Testis (tissue), 3 donors: ENCODE results near the gene EWSR1. TPM values are rescaled to one million over a fixed set of nuclear protein-coding genes. Genes with fewer than 3 reads are reported as not detected.

Experiments
- DNase-seq: peaks from one replicate; pipeline ENCODE4 v3.0.0-alpha.2; 2019
- H3K27ac ChIP-seq, 2 donors: fragments of 200-600 bp; sonication (generic); one replicate each; pipeline ENCODE4 v1.5.1; 2019
- H3K27me3 ChIP-seq: fragments of 200-600 bp; sonication (generic); one replicate; pipeline ENCODE4 v1.5.1; 2019
- H3K36me3 ChIP-seq: fragments of 200-600 bp; sonication (generic); one replicate; pipeline ENCODE4 v1.5.1; 2017; ENCODE audit warnings: low read depth; ENCODE audit errors: missing control alignments
- H3K4me1 ChIP-seq: fragments of 200-600 bp; sonication (generic); one replicate; pipeline ENCODE4 v1.5.1; 2019
- H3K4me3 ChIP-seq, 2 donors: fragments of 200-600 bp; sonication (generic); one replicate each; pipeline ENCODE4 v1.5.1; 2017 to 2019
- H3K9me3 ChIP-seq: fragments of 200-600 bp; sonication (generic); one replicate; pipeline ENCODE4 v1.5.1; 2017
- POLR2A ChIP-seq: fragments of 450-650 bp; IDR thresholded peaks from one replicate; pipeline ENCODE4 v1.6.1; 2017; ENCODE audit warnings: antibody characterized with exemption, mild to moderate bottlenecking, moderate library complexity
- WGBS, 2 donors: methylation state at CpG; one replicate each; pipeline ENCODE4 v1.1.5; 2018; 5-methylcytosine and 5-hydroxymethylcytosine counted together
- intact Hi-C: fragments of 100-400 bp; cut with DNase I; formaldehyde crosslinking; loops from one replicate; pipeline ENCODE4 v1.15.1; 2023; ENCODE audit warnings: low total_unique reads
- polyA plus RNA-seq: library from polyadenylated mRNA; stranded (reverse); fragments of 350-450 nt; fragmentation: Illumina TruSeq; extraction: RNeasy Lipid Tissue Mini Kit (QIAGEN cat#74804); gene quantifications from one replicate; pipeline ENCODE4 v1.2.3, GENCODE V29; 2014; ENCODE audit warnings: low read depth, low replicate concordance; ENCODE audit not compliant: insufficient read depth
- total RNA-seq, 2 donors: library from RNA; depleted of rRNA; stranded (reverse); fragments of >200 nt; gene quantifications; one replicate each; pipeline ENCODE4 v1.2.3, GENCODE V29; 2016
- TF ChIP-seq, protein P1 (sequence below), 3 experiments: fragments of 450-650 bp in 2 of 3; fragments of 200-600 bp in 1 of 3; sonication (generic) in 1 of 3; IDR thresholded peaks; one replicate each; pipeline ENCODE4 v1.5.1; 2016 to 2019; ENCODE audit warnings: antibody characterized with exemption in 3 of 3, mild to moderate bottlenecking in 2 of 3, moderate library complexity in 1 of 3

Gene EWSR1
- total and polyA plus RNA-seq, 3 donors from 2014 or later: 286 to 451 (median 336) TPM

DNA sequence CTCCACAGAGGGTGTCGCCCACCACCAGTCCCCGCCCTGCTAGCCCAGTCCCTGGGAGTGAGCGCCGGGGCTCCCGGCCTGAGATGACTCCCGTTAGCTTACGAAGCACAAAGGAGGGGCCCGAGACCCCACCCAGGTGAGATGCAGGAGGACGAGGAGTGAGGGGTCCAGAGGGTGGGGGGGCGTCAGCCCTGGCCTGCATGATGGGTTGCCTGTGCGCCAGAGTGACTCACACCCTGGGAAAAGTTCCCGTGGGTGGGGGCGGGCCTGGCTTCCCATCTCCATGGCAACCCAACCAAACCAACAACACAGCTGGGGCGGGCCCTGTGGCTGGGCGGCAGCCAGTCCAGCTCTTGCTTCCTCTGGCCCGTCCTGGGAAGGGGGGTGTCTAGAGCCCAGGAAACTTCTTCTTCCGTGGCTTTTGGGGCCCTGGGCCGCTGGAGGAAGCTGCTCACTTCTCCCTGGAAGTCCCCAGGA, 42.8 kb downstream of the EWSR1 start:
- TF ChIP-seq, protein P1, sequence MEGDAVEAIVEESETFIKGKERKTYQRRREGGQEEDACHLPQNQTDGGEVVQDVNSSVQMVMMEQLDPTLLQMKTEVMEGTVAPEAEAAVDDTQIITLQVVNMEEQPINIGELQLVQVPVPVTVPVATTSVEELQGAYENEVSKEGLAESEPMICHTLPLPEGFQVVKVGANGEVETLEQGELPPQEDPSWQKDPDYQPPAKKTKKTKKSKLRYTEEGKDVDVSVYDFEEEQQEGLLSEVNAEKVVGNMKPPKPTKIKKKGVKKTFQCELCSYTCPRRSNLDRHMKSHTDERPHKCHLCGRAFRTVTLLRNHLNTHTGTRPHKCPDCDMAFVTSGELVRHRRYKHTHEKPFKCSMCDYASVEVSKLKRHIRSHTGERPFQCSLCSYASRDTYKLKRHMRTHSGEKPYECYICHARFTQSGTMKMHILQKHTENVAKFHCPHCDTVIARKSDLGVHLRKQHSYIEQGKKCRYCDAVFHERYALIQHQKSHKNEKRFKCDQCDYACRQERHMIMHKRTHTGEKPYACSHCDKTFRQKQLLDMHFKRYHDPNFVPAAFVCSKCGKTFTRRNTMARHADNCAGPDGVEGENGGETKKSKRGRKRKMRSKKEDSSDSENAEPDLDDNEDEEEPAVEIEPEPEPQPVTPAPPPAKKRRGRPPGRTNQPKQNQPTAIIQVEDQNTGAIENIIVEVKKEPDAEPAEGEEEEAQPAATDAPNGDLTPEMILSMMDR (IDR thresholded peaks at IDR 0.05): no peak
- Histone ChIP-seq H3K36me3 (no peaks in the 10 kb centered on the region), H3K27ac (peak overlapping the region; percentile 55 to 64), H3K4me1 (peaks cover 63% of the 10 kb centered on the region), H3K27me3 (no peaks in the 10 kb centered on the region), H3K9me3 (no peaks in the 10 kb centered on the region), H3K4me3 (no peak overlapping the region)
- intact Hi-C loops: no loop called here
- 0 to 22% methylated on average over 1 to 16 of the region's 18 CpGs for WGBS, 2 donors
- DNase-seq: peak; percentile 96

DNA sequence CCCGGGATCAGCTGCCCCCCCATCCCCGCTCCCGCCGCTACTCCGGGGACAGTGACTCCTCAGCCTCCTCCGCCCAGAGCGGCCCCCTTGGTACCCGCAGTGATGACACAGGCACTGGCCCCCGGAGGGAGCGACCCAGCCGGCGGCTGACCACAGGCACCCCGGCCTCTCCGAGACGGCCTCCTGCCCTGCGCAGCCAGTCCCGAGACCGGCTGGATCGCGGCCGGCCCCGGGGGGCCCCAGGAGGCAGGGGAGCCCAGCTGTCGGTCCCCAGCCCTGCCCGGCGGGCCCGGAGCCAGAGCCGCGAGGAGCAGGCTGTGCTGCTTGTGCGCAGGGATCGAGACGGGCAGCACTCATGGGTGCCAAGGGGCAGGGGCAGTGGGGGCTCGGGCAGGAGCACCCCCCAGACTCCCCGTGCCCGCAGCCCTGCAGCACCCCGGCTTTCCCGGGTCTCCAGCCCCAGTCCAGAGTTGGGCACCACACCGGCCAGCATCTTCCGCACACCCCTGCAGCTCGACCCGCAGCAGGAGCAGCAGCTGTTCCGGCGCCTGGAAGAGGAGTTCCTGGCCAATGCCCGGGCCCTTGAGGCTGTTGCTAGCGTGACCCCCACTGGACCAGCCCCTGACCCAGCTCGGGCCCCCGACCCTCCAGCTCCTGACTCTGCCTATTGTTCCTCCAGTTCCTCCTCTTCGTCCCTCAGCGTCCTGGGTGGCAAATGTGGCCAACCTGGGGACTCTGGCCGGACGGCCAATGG, 43.6 kb downstream of the EWSR1 start:
- DNase-seq: no peak
- 28 to 61% methylated on average over 18 to 32 of the region's 50 CpGs for WGBS, 2 donors
- Histone ChIP-seq H3K27me3 (no peaks in the 10 kb centered on the region), H3K9me3 (no peaks in the 10 kb centered on the region), H3K36me3 (no peaks in the 10 kb centered on the region), H3K27ac (peak overlapping the region in 1 of 2 donors; percentile 64), H3K4me3 (no peak overlapping the region), H3K4me1 (peaks cover 59% of the 10 kb centered on the region)
- intact Hi-C loops: no loop called here
- no peak for TF ChIP-seq POLR2A
- TF ChIP-seq, protein P1 (IDR thresholded peaks at IDR 0.05): no peak

DNA sequence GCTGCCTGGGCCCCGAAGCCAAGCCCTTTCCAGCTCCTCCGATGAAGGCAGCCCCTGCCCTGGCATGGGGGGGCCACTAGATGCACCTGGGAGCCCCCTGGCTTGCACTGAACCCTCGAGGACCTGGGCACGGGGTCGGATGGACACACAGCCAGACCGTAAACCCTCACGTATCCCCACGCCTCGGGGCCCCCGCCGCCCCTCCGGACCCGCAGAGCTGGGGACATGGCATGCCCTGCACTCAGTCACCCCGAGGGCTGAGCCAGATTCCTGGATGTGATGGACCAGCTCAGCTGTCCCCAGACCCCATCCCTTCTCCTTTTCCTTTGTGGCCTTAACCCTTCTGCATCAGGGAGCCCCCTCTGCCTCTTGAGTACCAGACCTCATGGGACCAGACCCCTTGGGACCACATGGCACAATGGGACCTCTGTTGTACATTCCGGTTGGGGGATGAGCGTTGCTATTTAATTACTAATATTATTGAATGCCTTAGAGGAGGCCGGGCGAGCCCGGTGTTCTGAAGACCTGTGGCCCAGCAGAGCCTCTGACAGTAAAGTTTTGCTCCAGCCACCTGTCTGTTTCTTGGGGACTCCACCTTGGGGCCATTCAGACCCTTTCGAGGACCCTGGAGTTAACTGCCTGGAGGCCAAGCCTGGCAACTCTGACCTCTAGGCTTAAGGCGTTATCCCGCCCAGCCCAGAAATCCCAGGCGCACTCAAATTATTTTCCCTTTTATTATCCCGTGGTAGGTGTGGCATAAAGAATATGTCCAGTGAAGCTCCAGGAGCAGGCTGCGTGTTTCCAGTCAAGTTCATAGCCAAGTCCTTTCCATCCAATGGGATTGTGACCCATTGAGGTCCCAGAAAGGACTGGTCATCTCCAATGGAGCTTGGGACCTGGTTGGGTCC, 44.4 kb downstream of the EWSR1 start:
- H3K4me1 ChIP-seq: peaks cover 57% of the 10 kb centered on the region

DNA sequence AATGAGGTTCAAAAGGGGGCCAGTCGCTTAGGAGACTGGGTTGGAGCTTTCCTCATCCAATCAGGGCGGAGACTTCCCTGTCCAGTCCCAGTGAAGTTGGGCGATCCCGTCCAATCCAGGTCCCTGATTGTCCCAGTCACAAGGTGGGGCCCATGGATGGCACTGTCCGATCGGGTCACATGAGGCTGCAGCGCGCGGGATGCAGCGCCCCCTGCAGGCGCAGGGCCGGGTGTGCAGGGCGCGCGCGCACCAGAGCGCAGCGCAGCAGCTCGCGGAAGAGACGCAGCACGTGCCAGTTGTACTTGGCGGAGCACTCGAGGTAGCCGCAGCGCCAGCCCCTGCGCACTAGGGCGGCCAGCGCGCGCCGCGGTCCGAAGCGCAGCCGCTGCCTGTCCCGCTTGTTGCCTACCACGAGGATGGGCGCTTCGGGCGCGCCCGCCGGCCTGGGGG, 45.1 kb downstream of the EWSR1 start:
- intact Hi-C loops: no loop called here
- peak; percentile 60 for DNase-seq
- H3K27ac ChIP-seq: no peak overlapping the region
- H3K4me1 ChIP-seq: peaks cover 50% of the 10 kb centered on the region
- no peaks in the 10 kb centered on the region for H3K36me3 ChIP-seq
- no peaks in the 10 kb centered on the region for H3K9me3 ChIP-seq
- H3K4me3 ChIP-seq: peak overlapping the region in 1 of 2 donors; percentile 47
- WGBS, 2 donors: 22 to 37% methylated on average over 8 to 9 of the region's 44 CpGs
- TF ChIP-seq, protein P1 (IDR thresholded peaks at IDR 0.05): peak; percentile 53 to 85 (median 79)
- TF ChIP-seq POLR2A: no peak
- no peaks in the 10 kb centered on the region for H3K27me3 ChIP-seq

More for the DNA sequence above, 44.4 kb downstream of the EWSR1 start:
- no peaks in the 10 kb centered on the region for H3K27me3 ChIP-seq
- H3K9me3 ChIP-seq: no peaks in the 10 kb centered on the region
- TF ChIP-seq POLR2A: no peak
- TF ChIP-seq, protein P1 (IDR thresholded peaks at IDR 0.05): no peak
- intact Hi-C loops: no loop called here
- WGBS, 2 donors: 75 to 77% methylated on average over 18 to 25 of the region's 25 CpGs
- H3K4me3 ChIP-seq: peak overlapping the region in 1 of 2 donors; percentile 47
- H3K27ac ChIP-seq: no peak overlapping the region
- no peaks in the 10 kb centered on the region for H3K36me3 ChIP-seq
- no peak for DNase-seq
